ENCODE measurements around the gene CSRNP3. TPM values are rescaled to one million over a fixed set of nuclear protein-coding genes. Genes with fewer than 3 reads are reported as not detected.

CSRNP3 gene
- total and polyA plus RNA-seq, 10 of the 15 experiments (the other 5 are each of a cell fraction or from before 2014, with no cell fraction given), result 0.03 to 5.2 (median 0.11) TPM; not detected in 1

GRCh38 chr2:165692906-165693305 lies 223.4 kb downstream of the CSRNP3 start (continued):
- no peak for TF ChIP-seq CEBPZ (IDR thresholded peaks at IDR 0.05; ENCODE audit: low read depth, low read length)

GRCh38 chr2:165693838-165694237 lies 224.3 kb downstream of the CSRNP3 start:
- RAD21 ChIA-PET (ENCODE audit: unreplicated experiment), result interaction anchor here (0.9 to 1.6 kb wide), 6 partner anchors 134 to 291 kb away, joined by 3 to 5 read pairs (median 4); no protein-coding TSS in a partner anchor
- Histone ChIP-seq H3K27ac (ENCODE audit: control insufficient read depth, insufficient read depth) (no peak overlapping the region), H3K9me3 (replicated peaks; ENCODE audit: control insufficient read depth, insufficient read depth, low read length) (no peaks in the 10 kb centered on the region), H2AFZ (ENCODE audit: control insufficient read depth, low read depth, low read length) (no peak overlapping the region), H3K4me2 (ENCODE audit: control insufficient read depth, insufficient read depth) (no peak overlapping the region), H3K79me2 (ENCODE audit: control insufficient read depth, insufficient read depth, low read length) (no peaks in the 10 kb centered on the region), H3K9ac (ENCODE audit: control insufficient read depth, insufficient read depth, low read length) (no peak overlapping the region), H3K36me3 (ENCODE audit: control insufficient read depth in 2 of 2, insufficient read depth in 2 of 2, low read length in 1 of 2) (no peaks in the 10 kb centered on the region), H4K20me1 (ENCODE audit: control insufficient read depth, insufficient read depth) (no peaks in the 10 kb centered on the region), H3K27me3 (replicated peaks in 1 of 2; ENCODE audit: control insufficient read depth in 2 of 2, insufficient read depth in 2 of 2, low read length in 1 of 2) (no peaks in the 10 kb centered on the region), H3K4me3 (no peak overlapping the region), H3K4me1 (ENCODE audit: control insufficient read depth, insufficient read depth, low read length) (no peaks in the 10 kb centered on the region)
- SMC1A ChIA-PET (ENCODE audit: uncharacterized antibody, unreplicated experiment), result interaction anchor here (0.6 to 6.8 kb wide), 17 partner anchors 8 to 291 kb away, joined by 3 to 34 read pairs (median 3); no protein-coding TSS in a partner anchor
- ATAC-seq (no peak), DNase-seq (ENCODE audit: low read depth, low spot score) (no peak), FAIRE-seq (no peak)
- CTCF ChIA-PET, result interaction anchor here (0.6 to 1.4 kb wide), 7 partner anchors 90 to 293 kb away, joined by 3 to 5 read pairs (median 3); no protein-coding TSS in a partner anchor
- POLR2A ChIA-PET, result interaction anchor here (0.6 kb wide), 1 partner anchor 134 kb away, joined by 3 read pairs; no protein-coding TSS in a partner anchor
- WGBS (ENCODE audit: insufficient coverage, insufficient replicate concordance, low lambda C conversion rate, missing lambda C conversion rate), result 21% methylated on average over 1 of the region's 1 CpG
- intact Hi-C loops (cut with micrococcal nuclease; ENCODE audit: unreplicated experiment), result no loop called here
- in situ Hi-C loops (cut with MboI), result loop anchor here (10.0 kb wide), 1 partner anchor 279 kb away; no protein-coding TSS in a partner anchor
- no TSS peak for BruUV-seq (replicated peaks)
- TF ChIP-seq TCF3 (IDR thresholded peaks at IDR 0.05; ENCODE audit: borderline replicate concordance, insufficient read depth, low read depth, low read length), result no peak
- TF ChIP-seq CBFB (IDR thresholded peaks at IDR 0.05; ENCODE audit: low read depth), result no peak
- TF ChIP-seq NFXL1 (IDR thresholded peaks at IDR 0.05; ENCODE audit: borderline replicate concordance), result no peak
- TF ChIP-seq, protein P1, sequence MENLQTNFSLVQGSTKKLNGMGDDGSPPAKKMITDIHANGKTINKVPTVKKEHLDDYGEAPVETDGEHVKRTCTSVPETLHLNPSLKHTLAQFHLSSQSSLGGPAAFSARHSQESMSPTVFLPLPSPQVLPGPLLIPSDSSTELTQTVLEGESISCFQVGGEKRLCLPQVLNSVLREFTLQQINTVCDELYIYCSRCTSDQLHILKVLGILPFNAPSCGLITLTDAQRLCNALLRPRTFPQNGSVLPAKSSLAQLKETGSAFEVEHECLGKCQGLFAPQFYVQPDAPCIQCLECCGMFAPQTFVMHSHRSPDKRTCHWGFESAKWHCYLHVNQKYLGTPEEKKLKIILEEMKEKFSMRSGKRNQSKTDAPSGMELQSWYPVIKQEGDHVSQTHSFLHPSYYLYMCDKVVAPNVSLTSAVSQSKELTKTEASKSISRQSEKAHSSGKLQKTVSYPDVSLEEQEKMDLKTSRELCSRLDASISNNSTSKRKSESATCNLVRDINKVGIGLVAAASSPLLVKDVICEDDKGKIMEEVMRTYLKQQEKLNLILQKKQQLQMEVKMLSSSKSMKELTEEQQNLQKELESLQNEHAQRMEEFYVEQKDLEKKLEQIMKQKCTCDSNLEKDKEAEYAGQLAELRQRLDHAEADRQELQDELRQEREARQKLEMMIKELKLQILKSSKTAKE (IDR thresholded peaks at IDR 0.05; ENCODE audit: low read depth, poor library complexity, severe bottlenecking), result no peak
- TF ChIP-seq RFX5 (IDR thresholded peaks at IDR 0.05; ENCODE audit: low read depth, low read length), result no peak
- TF ChIP-seq ZNF207 (IDR thresholded peaks at IDR 0.05; ENCODE audit: borderline replicate concordance), result no peak
- TF ChIP-seq, protein P2, sequence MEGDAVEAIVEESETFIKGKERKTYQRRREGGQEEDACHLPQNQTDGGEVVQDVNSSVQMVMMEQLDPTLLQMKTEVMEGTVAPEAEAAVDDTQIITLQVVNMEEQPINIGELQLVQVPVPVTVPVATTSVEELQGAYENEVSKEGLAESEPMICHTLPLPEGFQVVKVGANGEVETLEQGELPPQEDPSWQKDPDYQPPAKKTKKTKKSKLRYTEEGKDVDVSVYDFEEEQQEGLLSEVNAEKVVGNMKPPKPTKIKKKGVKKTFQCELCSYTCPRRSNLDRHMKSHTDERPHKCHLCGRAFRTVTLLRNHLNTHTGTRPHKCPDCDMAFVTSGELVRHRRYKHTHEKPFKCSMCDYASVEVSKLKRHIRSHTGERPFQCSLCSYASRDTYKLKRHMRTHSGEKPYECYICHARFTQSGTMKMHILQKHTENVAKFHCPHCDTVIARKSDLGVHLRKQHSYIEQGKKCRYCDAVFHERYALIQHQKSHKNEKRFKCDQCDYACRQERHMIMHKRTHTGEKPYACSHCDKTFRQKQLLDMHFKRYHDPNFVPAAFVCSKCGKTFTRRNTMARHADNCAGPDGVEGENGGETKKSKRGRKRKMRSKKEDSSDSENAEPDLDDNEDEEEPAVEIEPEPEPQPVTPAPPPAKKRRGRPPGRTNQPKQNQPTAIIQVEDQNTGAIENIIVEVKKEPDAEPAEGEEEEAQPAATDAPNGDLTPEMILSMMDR (IDR thresholded peaks at IDR 0.05 in 2 of 3, conservative IDR thresholded peaks at IDR 0.05 in 1 of 3; ENCODE audit: control insufficient read depth in 2 of 3, extremely low read depth in 1 of 3, insufficient read depth in 1 of 3, low read depth in 3 of 3, low read length in 3 of 3), result no peak
- TF ChIP-seq, protein P3, sequence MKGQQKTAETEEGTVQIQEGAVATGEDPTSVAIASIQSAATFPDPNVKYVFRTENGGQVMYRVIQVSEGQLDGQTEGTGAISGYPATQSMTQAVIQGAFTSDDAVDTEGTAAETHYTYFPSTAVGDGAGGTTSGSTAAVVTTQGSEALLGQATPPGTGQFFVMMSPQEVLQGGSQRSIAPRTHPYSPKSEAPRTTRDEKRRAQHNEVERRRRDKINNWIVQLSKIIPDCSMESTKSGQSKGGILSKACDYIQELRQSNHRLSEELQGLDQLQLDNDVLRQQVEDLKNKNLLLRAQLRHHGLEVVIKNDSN (IDR thresholded peaks at IDR 0.05; ENCODE audit: borderline replicate concordance, extremely low read length, insufficient read depth, low read depth, low read length), result no peak
- no peak for TF ChIP-seq RB1 (IDR thresholded peaks at IDR 0.05; ENCODE audit: borderline replicate concordance)
- TF ChIP-seq MEF2B (IDR thresholded peaks at IDR 0.05; ENCODE audit: partially characterized antibody, poor library complexity, severe bottlenecking), result no peak
- TF ChIP-seq KAT2A (conservative IDR thresholded peaks at IDR 0.05; ENCODE audit: control insufficient read depth, low read depth, low read length), result no peak
- TF ChIP-seq NFYA (IDR thresholded peaks at IDR 0.05; ENCODE audit: borderline replicate concordance, low read depth, low read length), result no peak

All from GM12878 (cell line).